HepG2 (cell line): ENCODE measurements around the gene ATRN. TPM values are rescaled to one million over a fixed set of nuclear protein-coding genes. Genes with fewer than 3 reads are reported as not detected.

Source experiments
- ARNT ChIP-seq: fragments of 450-650 bp; IDR thresholded peaks from 2 replicates; pipeline ENCODE4 v1.6.1; 2017
- ASH2L ChIP-seq: fragments of 300-600, 200-600 bp; sonication (generic); IDR thresholded peaks from 2 replicates; pipeline ENCODE4 v1.7.0; 2017; ENCODE audit warnings: low read depth, mild to moderate bottlenecking, moderate library complexity, mixed read lengths, low read length; ENCODE audit not compliant: insufficient read length
- CCDC6 ChIP-seq: sonication (generic); formaldehyde crosslinking; IDR thresholded peaks from 2 replicates; pipeline ENCODE4 v1.8.1; 2022; ENCODE audit warnings: mild to moderate bottlenecking, missing genetic modification reagents, moderate library complexity
- EEA1 ChIP-seq: sonication (generic); formaldehyde crosslinking; IDR thresholded peaks from 2 replicates; pipeline ENCODE4 v1.5.1; 2020; ENCODE audit warnings: mild to moderate bottlenecking, missing genetic modification reagents, borderline replicate concordance
- ETV5 ChIP-seq: IDR thresholded peaks from 2 replicates; pipeline ENCODE4 v1.6.1; 2018; ENCODE audit warnings: missing biosample characterization, missing genetic modification reagents, inconsistent platforms, borderline replicate concordance
- EZH2 ChIP-seq: conservative IDR thresholded peaks from 2 replicates; pipeline ENCODE4 v1.6.1; 2012; ENCODE audit warnings: mild to moderate bottlenecking, low read depth, low read length, moderate library complexity
- FOXP1 ChIP-seq, 2 experiments: fragments of 450-650 bp in 1 of 2; IDR thresholded peaks; 2 replicates each; pipeline ENCODE4 v1.6.1; 2017 to 2018; ENCODE audit warnings: antibody characterized with exemption in 1 of 2
- HDAC1 ChIP-seq: sonication (generic); formaldehyde crosslinking; IDR thresholded peaks from 2 replicates; pipeline ENCODE4 v1.5.1; 2020; ENCODE audit warnings: mild to moderate bottlenecking, missing genetic modification reagents
- HMG20B ChIP-seq: conservative IDR thresholded peaks from 2 replicates; pipeline ENCODE4 v1.6.1; 2016; ENCODE audit warnings: missing genetic modification reagents, missing compliant biosample characterization
- IKZF4 ChIP-seq: sonication (generic); formaldehyde crosslinking; IDR thresholded peaks from 2 replicates; pipeline ENCODE4 v1.5.1; 2020; ENCODE audit warnings: borderline replicate concordance, mild to moderate bottlenecking, low read depth, missing genetic modification reagents; ENCODE audit errors: not compliant biosample characterization
- MBNL3 ChIP-seq: fragments of 250-450 bp; sonication (Bioruptor Pico); conservative IDR thresholded peaks from 2 replicates; pipeline ENCODE4 v1.8.0; 2022; ENCODE audit warnings: mild to moderate bottlenecking, inconsistent platforms
- MIXL1 ChIP-seq: IDR thresholded peaks from 2 replicates; pipeline ENCODE4 v1.6.1; 2016
- NBN ChIP-seq: fragments of 450-650 bp; conservative IDR thresholded peaks from 2 replicates; pipeline ENCODE4 v1.6.1; 2017
- RAD51 ChIP-seq: fragments of 450-650 bp; IDR thresholded peaks from 2 replicates; pipeline ENCODE4 v1.6.1; 2016; ENCODE audit warnings: borderline replicate concordance
- SKI ChIP-seq: fragments of 450-650 bp; IDR thresholded peaks from one replicate; pipeline ENCODE4 v1.6.1; 2018; ENCODE audit warnings: mild to moderate bottlenecking; ENCODE audit not compliant: partially characterized antibody
- SNRNP70 ChIP-seq: fragments of 200-400 bp; formaldehyde crosslinking; IDR thresholded peaks from 2 replicates; pipeline ENCODE4 v1.6.1; 2017; ENCODE audit warnings: mild to moderate bottlenecking, low read depth, low read length, moderate library complexity
- THAP11 ChIP-seq: IDR thresholded peaks from 2 replicates; pipeline ENCODE4 v1.6.1; 2016; ENCODE audit warnings: missing biosample characterization, missing genetic modification reagents
- ZFP82 ChIP-seq: sonication (generic); formaldehyde crosslinking; IDR thresholded peaks from 2 replicates; pipeline ENCODE4 v1.5.1; 2020; ENCODE audit warnings: mild to moderate bottlenecking, missing genetic modification reagents, borderline replicate concordance
- ZNF432 ChIP-seq: sonication (generic); formaldehyde crosslinking; IDR thresholded peaks from 2 replicates; pipeline ENCODE4 v1.5.0; 2020; ENCODE audit warnings: missing genetic modification reagents, mild to moderate bottlenecking, borderline replicate concordance
- ZNF672 ChIP-seq: sonication (generic); formaldehyde crosslinking; IDR thresholded peaks from 2 replicates; pipeline ENCODE4 v1.8.1; 2022; ENCODE audit warnings: missing genetic modification reagents
- ZNF747 ChIP-seq: sonication (generic); formaldehyde crosslinking; IDR thresholded peaks from 2 replicates; pipeline ENCODE4 v1.8.1; 2023; ENCODE audit warnings: missing genetic modification reagents, mild to moderate bottlenecking, borderline replicate concordance
- polyA plus RNA-seq, 8 experiments: library from polyadenylated mRNA; depleted of rRNA in 3 of 8; stranded (reverse) in 7 of 8; unstranded in 1 of 8; fragments of >200 nt; fragmentation: Illumina TruSeq in 4 of 8; extraction: Trizol in 4 of 8; gene quantifications; 2 replicates each; pipeline versions ENCODE4 v1.2.1 to v1.2.3, GENCODE V29; 2011 to 2016; ENCODE audit warnings: low read depth in 4 of 8, missing spikeins in 1 of 8, mixed read lengths in 1 of 8; ENCODE audit not compliant: insufficient read depth in 1 of 8
- total RNA-seq, 5 experiments: library from RNA; depleted of rRNA; stranded (reverse); fragments of >200 nt; fragmentation: Illumina TruSeq; extraction: Trizol; gene quantifications; 2 replicates each; pipeline ENCODE4 v1.2.3, GENCODE V29; 2016; ENCODE audit warnings: low read depth in 1 of 5
- TF ChIP-seq, protein P1 (sequence below), 2 experiments: sonication (generic) in 1 of 2; formaldehyde crosslinking in 1 of 2; IDR thresholded peaks; 2 replicates each; pipeline versions ENCODE4 v1.4.0 to v1.6.1; 2018 to 2020; ENCODE audit warnings: missing genetic modification reagents in 2 of 2, borderline replicate concordance in 1 of 2, low read depth in 1 of 2, mild to moderate bottlenecking in 1 of 2, missing biosample characterization in 1 of 2
- TF ChIP-seq, protein P2 (sequence below): sonication (generic); formaldehyde crosslinking; IDR thresholded peaks from 2 replicates; pipeline ENCODE4 v1.4.0; 2020; ENCODE audit warnings: missing genetic modification reagents, borderline replicate concordance
- TF ChIP-seq, protein P3 (sequence below): sonication (generic); formaldehyde crosslinking; IDR thresholded peaks from 2 replicates; pipeline ENCODE4 v1.5.0; 2020; ENCODE audit warnings: missing genetic modification reagents
- TF ChIP-seq, protein P4 (sequence below): sonication (generic); formaldehyde crosslinking; IDR thresholded peaks from 2 replicates; pipeline ENCODE4 v1.4.0; 2020; ENCODE audit warnings: missing genetic modification reagents

ATRN gene
- total and polyA plus RNA-seq, 2 of the 13 experiments (the other 11 are each of a cell fraction or from before 2014, with no cell fraction given), result 44.2 to 81.1 TPM

DNA sequence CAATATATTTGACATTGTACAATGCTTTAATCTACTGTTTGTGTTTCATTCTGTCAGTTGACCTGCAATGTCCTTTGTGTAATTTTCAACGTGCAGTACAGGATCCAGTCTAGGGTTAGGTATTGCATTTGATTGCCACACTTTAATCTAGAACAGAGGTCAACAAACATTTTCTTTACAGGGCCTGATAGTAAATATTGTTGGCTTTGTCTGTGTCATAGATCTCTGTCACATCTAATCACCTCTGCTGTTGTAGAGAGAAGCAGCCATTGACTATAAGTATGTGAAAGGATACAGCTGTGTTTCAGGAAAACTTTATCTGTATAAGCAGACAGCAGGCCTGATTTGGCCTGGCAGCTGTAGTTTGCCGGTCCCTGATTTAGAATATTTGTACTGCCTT, 39.3 kb downstream of the ATRN start (continued):
- TF ChIP-seq, protein P1, sequence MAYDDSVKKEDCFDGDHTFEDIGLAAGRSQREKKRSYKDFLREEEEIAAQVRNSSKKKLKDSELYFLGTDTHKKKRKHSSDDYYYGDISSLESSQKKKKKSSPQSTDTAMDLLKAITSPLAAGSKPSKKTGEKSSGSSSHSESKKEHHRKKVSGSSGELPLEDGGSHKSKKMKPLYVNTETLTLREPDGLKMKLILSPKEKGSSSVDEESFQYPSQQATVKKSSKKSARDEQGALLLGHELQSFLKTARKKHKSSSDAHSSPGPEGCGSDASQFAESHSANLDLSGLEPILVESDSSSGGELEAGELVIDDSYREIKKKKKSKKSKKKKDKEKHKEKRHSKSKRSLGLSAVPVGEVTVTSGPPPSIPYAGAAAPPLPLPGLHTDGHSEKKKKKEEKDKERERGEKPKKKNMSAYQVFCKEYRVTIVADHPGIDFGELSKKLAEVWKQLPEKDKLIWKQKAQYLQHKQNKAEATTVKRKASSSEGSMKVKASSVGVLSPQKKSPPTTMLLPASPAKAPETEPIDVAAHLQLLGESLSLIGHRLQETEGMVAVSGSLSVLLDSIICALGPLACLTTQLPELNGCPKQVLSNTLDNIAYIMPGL (CRISPR knock-in tag; IDR thresholded peaks at IDR 0.05; ENCODE audit: borderline replicate concordance in 1 of 2, low read depth in 1 of 2), result 0 out of 4 replicates have a peak, but pooled peaks of 1 of the 2 experiments have one; percentile 15
- TF ChIP-seq EZH2 (no peak), EEA1 (CRISPR knock-in tag) (no peak), ETV5 (CRISPR knock-in tag) (no peak), RAD51 (no peak), SKI (peak; percentile 92), FOXP1 (IDR thresholded peaks at IDR 0.05) (peak; percentile 87), FOXP1 (CRISPR knock-in tag; IDR thresholded peaks at IDR 0.05) (peak; percentile 97), ARNT (no peak), MIXL1 (peak; percentile 89), HDAC1 (CRISPR knock-in tag) (peak; percentile 76; the same call in 1 of the 2 replicates), ZFP82 (CRISPR knock-in tag) (peak; percentile 85; the same call in 1 of the 2 replicates), ZNF432 (no peak), ZNF672 (CRISPR knock-in tag) (no peak), NBN (no peak), SNRNP70 (no peak), ZNF747 (no peak), THAP11 (peak; percentile 68), HMG20B (no peak), MBNL3 (CRISPR knock-in tag) (no peak), IKZF4 (CRISPR knock-in tag) (no peak), ASH2L (peak; percentile 78), CCDC6 (CRISPR knock-in tag) (no peak)
- TF ChIP-seq, protein P2, sequence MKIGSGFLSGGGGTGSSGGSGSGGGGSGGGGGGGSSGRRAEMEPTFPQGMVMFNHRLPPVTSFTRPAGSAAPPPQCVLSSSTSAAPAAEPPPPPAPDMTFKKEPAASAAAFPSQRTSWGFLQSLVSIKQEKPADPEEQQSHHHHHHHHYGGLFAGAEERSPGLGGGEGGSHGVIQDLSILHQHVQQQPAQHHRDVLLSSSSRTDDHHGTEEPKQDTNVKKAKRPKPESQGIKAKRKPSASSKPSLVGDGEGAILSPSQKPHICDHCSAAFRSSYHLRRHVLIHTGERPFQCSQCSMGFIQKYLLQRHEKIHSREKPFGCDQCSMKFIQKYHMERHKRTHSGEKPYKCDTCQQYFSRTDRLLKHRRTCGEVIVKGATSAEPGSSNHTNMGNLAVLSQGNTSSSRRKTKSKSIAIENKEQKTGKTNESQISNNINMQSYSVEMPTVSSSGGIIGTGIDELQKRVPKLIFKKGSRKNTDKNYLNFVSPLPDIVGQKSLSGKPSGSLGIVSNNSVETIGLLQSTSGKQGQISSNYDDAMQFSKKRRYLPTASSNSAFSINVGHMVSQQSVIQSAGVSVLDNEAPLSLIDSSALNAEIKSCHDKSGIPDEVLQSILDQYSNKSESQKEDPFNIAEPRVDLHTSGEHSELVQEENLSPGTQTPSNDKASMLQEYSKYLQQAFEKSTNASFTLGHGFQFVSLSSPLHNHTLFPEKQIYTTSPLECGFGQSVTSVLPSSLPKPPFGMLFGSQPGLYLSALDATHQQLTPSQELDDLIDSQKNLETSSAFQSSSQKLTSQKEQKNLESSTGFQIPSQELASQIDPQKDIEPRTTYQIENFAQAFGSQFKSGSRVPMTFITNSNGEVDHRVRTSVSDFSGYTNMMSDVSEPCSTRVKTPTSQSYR (CRISPR knock-in tag), result peak; percentile 10; the same call in 1 of the 2 replicates
- TF ChIP-seq, protein P3, sequence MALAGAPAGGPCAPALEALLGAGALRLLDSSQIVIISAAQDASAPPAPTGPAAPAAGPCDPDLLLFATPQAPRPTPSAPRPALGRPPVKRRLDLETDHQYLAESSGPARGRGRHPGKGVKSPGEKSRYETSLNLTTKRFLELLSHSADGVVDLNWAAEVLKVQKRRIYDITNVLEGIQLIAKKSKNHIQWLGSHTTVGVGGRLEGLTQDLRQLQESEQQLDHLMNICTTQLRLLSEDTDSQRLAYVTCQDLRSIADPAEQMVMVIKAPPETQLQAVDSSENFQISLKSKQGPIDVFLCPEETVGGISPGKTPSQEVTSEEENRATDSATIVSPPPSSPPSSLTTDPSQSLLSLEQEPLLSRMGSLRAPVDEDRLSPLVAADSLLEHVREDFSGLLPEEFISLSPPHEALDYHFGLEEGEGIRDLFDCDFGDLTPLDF (CRISPR knock-in tag), result no peak
- TF ChIP-seq, protein P4, sequence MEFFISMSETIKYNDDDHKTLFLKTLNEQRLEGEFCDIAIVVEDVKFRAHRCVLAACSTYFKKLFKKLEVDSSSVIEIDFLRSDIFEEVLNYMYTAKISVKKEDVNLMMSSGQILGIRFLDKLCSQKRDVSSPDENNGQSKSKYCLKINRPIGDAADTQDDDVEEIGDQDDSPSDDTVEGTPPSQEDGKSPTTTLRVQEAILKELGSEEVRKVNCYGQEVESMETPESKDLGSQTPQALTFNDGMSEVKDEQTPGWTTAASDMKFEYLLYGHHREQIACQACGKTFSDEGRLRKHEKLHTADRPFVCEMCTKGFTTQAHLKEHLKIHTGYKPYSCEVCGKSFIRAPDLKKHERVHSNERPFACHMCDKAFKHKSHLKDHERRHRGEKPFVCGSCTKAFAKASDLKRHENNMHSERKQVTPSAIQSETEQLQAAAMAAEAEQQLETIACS, result no peak
